NCI-H1048 (cell line): ENCODE data around the gene ASPHD1.

Experiments
- DNase-seq: peaks from one replicate; lab custom pipeline; 2025; lab: John Stamatoyannopoulos, UW

Gene ASPHD1

GRCh38 chr16:29943846-29944799, 43.8 kb downstream of the ASPHD1 start:
- no peak for DNase-seq

DNA sequence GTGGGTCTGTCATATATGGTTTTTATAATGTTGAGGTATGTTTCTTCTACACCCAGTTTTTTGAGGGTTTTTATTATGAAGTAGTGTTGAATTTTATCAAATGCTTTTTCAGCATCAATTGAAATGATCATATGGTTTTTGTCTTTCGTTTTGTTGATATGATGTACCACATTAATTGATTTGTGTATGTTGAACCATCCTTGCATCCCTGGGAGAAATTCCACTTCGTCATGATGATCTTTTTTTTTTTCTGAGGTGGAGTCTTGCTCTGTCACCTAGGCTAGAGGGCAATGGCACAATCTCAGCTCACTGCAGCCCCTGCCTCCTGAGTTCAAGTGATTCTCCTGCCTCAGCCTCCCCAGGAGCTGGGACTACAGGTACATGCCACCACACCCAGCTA, 47.6 kb downstream of the ASPHD1 start:
- no peak for DNase-seq

- no peak for DNase-seq
Measured at GRCh38 chr16:29950806-29951461, 50.6 kb downstream of the ASPHD1 start.

DNA sequence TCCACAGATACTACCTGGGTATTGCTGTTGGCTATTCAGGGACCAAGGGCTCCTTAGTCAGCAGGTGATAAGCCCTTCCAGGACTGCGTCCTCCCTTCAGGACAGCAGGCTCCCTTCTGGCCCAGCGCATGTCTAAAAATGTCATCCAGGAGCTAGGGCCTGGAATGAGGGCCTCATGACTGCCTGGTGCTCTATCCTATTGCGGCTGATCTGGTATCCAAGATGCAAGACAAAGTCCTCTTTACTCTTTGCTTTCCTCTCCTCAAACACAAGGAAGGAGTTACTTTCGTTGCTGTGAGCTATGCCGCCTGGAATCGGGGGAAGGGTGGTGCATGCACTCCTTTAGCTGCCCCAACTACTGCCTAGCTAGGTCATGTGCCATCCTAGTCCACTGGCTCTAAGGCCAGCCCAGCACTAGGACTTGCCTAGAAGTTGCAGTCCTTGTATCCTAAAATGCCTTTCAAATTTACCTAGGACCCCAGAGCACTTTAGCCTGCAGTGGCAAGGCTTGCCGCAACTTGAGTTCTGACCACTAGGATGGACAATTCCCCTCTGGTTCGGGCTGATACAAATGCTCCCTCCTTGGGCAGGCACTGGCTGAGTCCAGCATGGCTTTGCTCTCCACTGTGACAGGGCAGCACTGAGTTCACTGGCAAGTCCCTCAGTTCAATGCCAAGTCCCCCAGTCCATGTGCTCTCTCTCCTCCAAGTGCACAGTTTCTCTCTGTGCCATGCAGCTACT, 51.5 kb downstream of the ASPHD1 start:
- DNase-seq, result no peak
